Endothelial cell of umbilical vein (primary cell): ENCODE results near the gene RCOR1. TPM values are rescaled to one million over a fixed set of nuclear protein-coding genes. Genes with fewer than 3 reads are reported as not detected.

Source experiments
- BruUV-seq: library from RNA; stranded (reverse); fragments of 400-500 nt; replicated peaks from 2 replicates; lab custom pipeline; 2021; lab: Mats Ljungman, UMichigan
- CTCF ChIA-PET: fragments of 300-600, 350-600 bp; sonication (Branson Sonifier 250); formaldehyde crosslinking; loops from one replicate; lab custom pipeline; 2021; ENCODE audit warnings: antibody characterized with exemption, inconsistent platforms; lab: Charles Lee
- POLR2A ChIA-PET: fragments of 300-600, 350-600 bp; sonication (Branson Sonifier 250); formaldehyde crosslinking; loops from one replicate; lab custom pipeline; 2021; ENCODE audit warnings: antibody characterized with exemption, inconsistent platforms; lab: Charles Lee
- DNase-seq: peaks from one replicate; pipeline ENCODE4 v3.0.0-alpha.2; 2011; ENCODE audit warnings: low read depth, low spot score
- FAIRE-seq: peaks from 2 replicates; lab custom pipeline; 2011; peaks lifted over from hg19 to GRCh38; lab: Jason Lieb, UNC
- H2AFZ ChIP-seq: 2 replicates; pipeline ENCODE4 v1.6.0; 2012; ENCODE audit warnings: low read depth, low read length, control low read depth, inconsistent platforms
- H3K27ac ChIP-seq: 2 replicates; pipeline ENCODE4 v1.5.1; 2011; ENCODE audit warnings: low read depth, mild to moderate bottlenecking, control low read depth, low read length, moderate library complexity; ENCODE audit not compliant: insufficient read depth
- H3K27me3 ChIP-seq, 2 experiments: 2 replicates each; pipeline versions ENCODE4 v1.6.0 to v1.6.1; 2011; ENCODE audit warnings: low read length in 2 of 2, mixed read lengths in 1 of 2; ENCODE audit not compliant: control insufficient read depth in 2 of 2, insufficient read depth in 2 of 2
- H3K36me3 ChIP-seq, 2 experiments: 2 replicates in 1 of 2; 3 replicates in 1 of 2; pipeline ENCODE4 v1.5.1; 2011; ENCODE audit warnings: low read length in 2 of 2, mild to moderate bottlenecking in 1 of 2, moderate library complexity in 1 of 2; ENCODE audit not compliant: control insufficient read depth in 2 of 2, insufficient read depth in 2 of 2; ENCODE audit errors: extremely low read depth in 1 of 2
- H3K4me1 ChIP-seq: 3 replicates; pipeline ENCODE4 v1.5.1; 2011; ENCODE audit warnings: mild to moderate bottlenecking, low read length; ENCODE audit not compliant: control insufficient read depth, insufficient read depth; ENCODE audit errors: extremely low read depth
- H3K4me2 ChIP-seq: 2 replicates; pipeline ENCODE4 v1.6.1; 2011; ENCODE audit warnings: low read length, control low read depth, mixed read lengths; ENCODE audit not compliant: insufficient read depth
- H3K4me3 ChIP-seq, 3 experiments: fragments of 200-600 bp in 1 of 3; sonication (generic), shearing (Covaris generic) in 1 of 3; replicated peaks in 1 of 3; 2 replicates each; pipeline ENCODE4 v1.5.1; 2011 to 2016; ENCODE audit warnings: control low read depth in 3 of 3, low read length in 3 of 3, mild to moderate bottlenecking in 2 of 3, inconsistent platforms in 1 of 3, low read depth in 1 of 3, moderate library complexity in 1 of 3; ENCODE audit not compliant: insufficient read depth in 1 of 3
- H3K79me2 ChIP-seq: 2 replicates; pipeline ENCODE4 v1.6.0; 2012; ENCODE audit warnings: low read length, inconsistent platforms; ENCODE audit not compliant: control insufficient read depth, insufficient read depth
- H3K9ac ChIP-seq: replicated peaks from 2 replicates; pipeline ENCODE3; 2011; ENCODE audit warnings: low read length, control low read depth; ENCODE audit not compliant: insufficient read depth; ENCODE audit errors: extremely low read depth
- H3K9me1 ChIP-seq: replicated peaks from 3 replicates; pipeline ENCODE4 v1.6.0; 2011; ENCODE audit warnings: mild to moderate bottlenecking, low read length; ENCODE audit not compliant: control insufficient read depth, insufficient read depth; ENCODE audit errors: extremely low read depth
- H3K9me3 ChIP-seq: replicated peaks from 2 replicates; pipeline ENCODE4 v1.5.1; 2012; ENCODE audit warnings: low read length, inconsistent platforms; ENCODE audit not compliant: control insufficient read depth, insufficient read depth
- H4K20me1 ChIP-seq: replicated peaks from 2 replicates; pipeline ENCODE3; 2011; ENCODE audit warnings: mild to moderate bottlenecking, low read length; ENCODE audit not compliant: control insufficient read depth, insufficient read depth; ENCODE audit errors: extremely low read depth
- EZH2 ChIP-seq: IDR thresholded peaks from 2 replicates; pipeline ENCODE4 v1.6.1; 2012; ENCODE audit warnings: borderline replicate concordance, low read depth, mild to moderate bottlenecking, moderate library complexity, low read length, inconsistent platforms; ENCODE audit not compliant: severe bottlenecking
- FOS ChIP-seq: IDR thresholded peaks from 2 replicates; pipeline ENCODE4 v1.6.1; 2011; ENCODE audit warnings: mild to moderate bottlenecking, low read length, moderate library complexity, borderline replicate concordance; ENCODE audit not compliant: insufficient read depth
- GATA2 ChIP-seq: IDR thresholded peaks from 2 replicates; pipeline ENCODE4 v1.7.0; 2011; ENCODE audit warnings: low read depth, mild to moderate bottlenecking, moderate library complexity, mixed read lengths, low read length; ENCODE audit not compliant: insufficient read length, insufficient read depth
- JUN ChIP-seq: IDR thresholded peaks from 2 replicates; pipeline ENCODE4 v1.6.1; 2011; ENCODE audit warnings: borderline replicate concordance, low read depth; ENCODE audit not compliant: insufficient read length, insufficient read depth
- MYC ChIP-seq: IDR thresholded peaks from one replicate; pipeline ENCODE4 v1.6.1; 2011; ENCODE audit warnings: mild to moderate bottlenecking, low read depth, low read length
- POLR2A ChIP-seq: IDR thresholded peaks from 2 replicates; pipeline ENCODE4 v1.6.1; 2012; ENCODE audit warnings: low read depth, mild to moderate bottlenecking, control low read depth, low read length
- POLR2AphosphoS5 ChIP-seq: IDR thresholded peaks from 2 replicates; pipeline ENCODE4 v1.6.1; 2012; ENCODE audit warnings: low read depth, mild to moderate bottlenecking, control low read depth, low read length, moderate library complexity; ENCODE audit not compliant: insufficient read depth
- dilution Hi-C: fragments of 300-500 bp; cut with MboI; formaldehyde crosslinking; loops from one replicate; pipeline ENCODE4 v1.15.0; 2019; ENCODE audit warnings: low sequenced_read_pairs; ENCODE audit not compliant: extremely low pct_ligation_motif_present
- intact Hi-C: fragments of 100-400 bp; cut with micrococcal nuclease; formaldehyde crosslinking; loops from one replicate; pipeline ENCODE4 v1.10.0; 2022
- polyA plus RNA-seq, 4 experiments: library from polyadenylated mRNA; depleted of rRNA in 3 of 4; stranded (reverse) in 3 of 4; unstranded in 1 of 4; fragments of >200 nt; gene quantifications; 2 replicates each; pipeline versions ENCODE4 v1.2.1 to v1.2.3, GENCODE V29; 2011 to 2012; ENCODE audit warnings: missing spikeins in 1 of 4
- total RNA-seq: library from RNA; stranded (reverse); gene quantifications from 2 replicates; pipeline ENCODE4 v1.2.3, GENCODE V29; 2021
- TF ChIP-seq, protein P1 (sequence below): IDR thresholded peaks from 2 replicates; pipeline ENCODE4 v1.6.1; 2011; ENCODE audit not compliant: insufficient read depth, insufficient read length
- TF ChIP-seq, protein P2 (sequence below), 2 donors: IDR thresholded peaks; 1 replicate in 1 of 2; 2 replicates in 1 of 2; pipeline ENCODE4 v1.5.1; 2011; ENCODE audit warnings: low read length in 2 of 2, mild to moderate bottlenecking in 2 of 2, moderate library complexity in 2 of 2, control low read depth in 1 of 2, inconsistent platforms in 1 of 2, low read depth in 1 of 2; ENCODE audit not compliant: insufficient read depth in 1 of 2; ENCODE audit errors: extremely low read depth in 1 of 2

The RCOR1 gene
- total and polyA plus RNA-seq, 2 donors (not counting 3 experiments of a cell fraction or from before 2014, with no cell fraction given): 15.6 to 32.2 TPM

DNA sequence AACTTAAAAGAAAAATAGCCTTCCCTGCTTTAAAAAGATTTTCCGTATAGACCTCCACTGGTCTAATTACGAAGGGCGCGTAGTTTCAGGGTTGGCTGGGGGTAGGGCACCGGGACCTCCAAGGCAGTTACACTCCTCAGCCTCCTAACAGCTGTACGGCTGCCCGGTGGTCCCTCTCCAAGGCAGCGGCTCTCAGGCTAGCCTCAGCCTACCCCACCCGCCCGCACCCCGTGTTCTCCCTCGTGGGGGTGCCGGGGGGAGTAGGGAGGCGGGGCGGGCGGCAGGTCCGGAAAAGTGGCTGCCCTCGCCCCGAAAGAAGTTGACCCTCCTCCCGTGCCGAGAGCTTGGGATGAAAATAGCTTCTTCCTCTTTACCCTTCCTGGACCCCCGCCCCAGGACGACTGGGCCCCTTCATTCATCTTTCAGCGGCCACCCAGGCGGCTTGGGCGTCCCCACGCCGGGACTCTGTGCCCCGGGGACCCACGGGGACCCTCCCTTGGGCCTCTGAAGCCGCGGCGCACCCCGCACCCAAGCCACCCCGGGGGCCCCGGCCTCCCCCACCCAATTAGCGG lies 991 bp upstream of the RCOR1 start:
- TF ChIP-seq MYC (no peak), GATA2 (no peak), JUN (no peak), POLR2A (no peak), POLR2AphosphoS5 (no peak)
- TF ChIP-seq, protein P1, sequence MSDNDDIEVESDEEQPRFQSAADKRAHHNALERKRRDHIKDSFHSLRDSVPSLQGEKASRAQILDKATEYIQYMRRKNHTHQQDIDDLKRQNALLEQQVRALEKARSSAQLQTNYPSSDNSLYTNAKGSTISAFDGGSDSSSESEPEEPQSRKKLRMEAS: no peak
- Histone ChIP-seq H2AFZ (peak overlapping the region; percentile 89), H3K9me3 (no peaks in the 10 kb centered on the region), H3K4me3 (peak overlapping the region; percentile 69 to 87 (median 74)), H3K9me1 (no peaks in the 10 kb centered on the region), H3K27ac (peak overlapping the region; percentile 95), H3K27me3 (no peaks in the 10 kb centered on the region), H3K79me2 (peaks cover 33% of the 10 kb centered on the region), H4K20me1 (peaks cover 3% of the 10 kb centered on the region), H3K4me2 (peak overlapping the region; percentile 80), H3K36me3 (no peaks in the 10 kb centered on the region), H3K9ac (peak overlapping the region; percentile 92), H3K4me1 (peaks cover 20% of the 10 kb centered on the region)
- ChIA-PET POLR2A (interaction anchor here (0.7 kb wide), 1 partner anchor 67 kb away, joined by 3 read pairs; no protein-coding TSS in a partner anchor), CTCF (interaction anchor here (0.6 to 1.4 kb wide), 4 partner anchors 14 to 103 kb away, joined by 3 to 9 read pairs (median 4); no protein-coding TSS in a partner anchor)
- intact Hi-C loops (loop anchor here (5.0 kb wide), 2 partner anchors 49 to 186 kb away; partner anchors contain the start of gene TRAF3), dilution Hi-C loops (no loop called here)
- peak; percentile 39 for DNase-seq
- FAIRE-seq: no peak
- BruUV-seq: no TSS peak

DNA sequence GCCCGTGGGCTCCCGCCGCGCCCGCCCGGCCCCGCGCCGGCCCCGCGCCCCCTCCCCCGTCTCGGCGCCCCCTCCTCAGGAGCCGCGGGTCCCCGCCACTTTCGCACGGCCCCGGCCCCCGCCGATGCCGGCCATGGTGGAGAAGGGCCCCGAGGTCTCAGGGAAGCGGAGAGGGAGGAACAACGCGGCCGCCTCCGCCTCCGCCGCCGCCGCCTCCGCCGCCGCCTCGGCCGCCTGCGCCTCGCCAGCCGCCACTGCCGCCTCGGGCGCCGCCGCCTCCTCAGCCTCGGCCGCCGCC lies 263 bp downstream of the RCOR1 start:
- dilution Hi-C loops: no loop called here
- no peak for DNase-seq
- POLR2A ChIA-PET: no interaction called here
- H3K27me3 ChIP-seq: no peaks in the 10 kb centered on the region
- intact Hi-C loops: loop anchor here (1.0 to 5.0 kb wide), 4 partner anchors 50 to 185 kb away; partner anchors contain the start of gene TRAF3
- TF ChIP-seq FOS: no peak
- TF ChIP-seq POLR2A: no peak
- TF ChIP-seq, protein P2, sequence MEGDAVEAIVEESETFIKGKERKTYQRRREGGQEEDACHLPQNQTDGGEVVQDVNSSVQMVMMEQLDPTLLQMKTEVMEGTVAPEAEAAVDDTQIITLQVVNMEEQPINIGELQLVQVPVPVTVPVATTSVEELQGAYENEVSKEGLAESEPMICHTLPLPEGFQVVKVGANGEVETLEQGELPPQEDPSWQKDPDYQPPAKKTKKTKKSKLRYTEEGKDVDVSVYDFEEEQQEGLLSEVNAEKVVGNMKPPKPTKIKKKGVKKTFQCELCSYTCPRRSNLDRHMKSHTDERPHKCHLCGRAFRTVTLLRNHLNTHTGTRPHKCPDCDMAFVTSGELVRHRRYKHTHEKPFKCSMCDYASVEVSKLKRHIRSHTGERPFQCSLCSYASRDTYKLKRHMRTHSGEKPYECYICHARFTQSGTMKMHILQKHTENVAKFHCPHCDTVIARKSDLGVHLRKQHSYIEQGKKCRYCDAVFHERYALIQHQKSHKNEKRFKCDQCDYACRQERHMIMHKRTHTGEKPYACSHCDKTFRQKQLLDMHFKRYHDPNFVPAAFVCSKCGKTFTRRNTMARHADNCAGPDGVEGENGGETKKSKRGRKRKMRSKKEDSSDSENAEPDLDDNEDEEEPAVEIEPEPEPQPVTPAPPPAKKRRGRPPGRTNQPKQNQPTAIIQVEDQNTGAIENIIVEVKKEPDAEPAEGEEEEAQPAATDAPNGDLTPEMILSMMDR (IDR thresholded peaks at IDR 0.05; ENCODE audit: extremely low read depth in 1 of 2, insufficient read depth in 1 of 2, low read depth in 1 of 2, low read length in 2 of 2): no peak
- no peak for TF ChIP-seq JUN
- TF ChIP-seq, protein P1: no peak
- TF ChIP-seq MYC: no peak
- TF ChIP-seq POLR2AphosphoS5: no peak
- no peak for TF ChIP-seq EZH2
- TF ChIP-seq GATA2: no peak
- no peak for FAIRE-seq
- H3K27ac ChIP-seq: no peak overlapping the region
- peaks cover 38% of the 10 kb centered on the region for H3K79me2 ChIP-seq
- peak overlapping the region; percentile 7 for H2AFZ ChIP-seq
- H3K4me1 ChIP-seq: peaks cover 20% of the 10 kb centered on the region
- H4K20me1 ChIP-seq: peaks cover 3% of the 10 kb centered on the region
- no peak overlapping the region for H3K4me2 ChIP-seq
- H3K9ac ChIP-seq: peak overlapping the region; percentile 33
- BruUV-seq: no TSS peak
- CTCF ChIA-PET: interaction anchor here (3.8 to 4.7 kb wide), 2 partner anchors 69 to 102 kb away, joined by 40 to 59 read pairs; no protein-coding TSS in a partner anchor
- H3K4me3 ChIP-seq: peak overlapping the region; percentile 73 to 100 (median 84)
- no peaks in the 10 kb centered on the region for H3K9me3 ChIP-seq
- H3K36me3 ChIP-seq: no peaks in the 10 kb centered on the region
- no peaks in the 10 kb centered on the region for H3K9me1 ChIP-seq
